Activated T-helper 17 cell treated with anti-CD3 and anti-CD28 coated beads, Interleukin-2, amount 50 U/mL, for 72 hours (primary cell): ENCODE data around the gene COG3. TPM values are rescaled to one million over a fixed set of nuclear protein-coding genes. Genes with fewer than 3 reads are reported as not detected.

Source experiments
- ATAC-seq: fragments of 150-1000 bp; cut with Tn5 transposase; replicated peaks from 2 replicates; pipeline ENCODE4 v1.10.0; 2021; ENCODE audit warnings: mild to moderate bottlenecking, moderate library complexity
- H3K27ac Mint-ChIP-seq: one replicate; pipeline ENCODE4 v1.8.0; 2022; ENCODE audit warnings: mixed read lengths
- H3K27me3 Mint-ChIP-seq: one replicate; pipeline ENCODE4 v1.8.0; 2022; ENCODE audit warnings: mixed read lengths
- H3K36me3 Mint-ChIP-seq: one replicate; pipeline ENCODE4 v1.8.0; 2022; ENCODE audit warnings: low read depth, mild to moderate bottlenecking, mixed read lengths
- H3K4me1 Mint-ChIP-seq: one replicate; pipeline ENCODE4 v1.8.0; 2022; ENCODE audit warnings: mixed read lengths
- H3K4me3 Mint-ChIP-seq: one replicate; pipeline ENCODE4 v1.8.0; 2022; ENCODE audit warnings: mild to moderate bottlenecking, mixed read lengths
- H3K9me3 Mint-ChIP-seq: one replicate; pipeline ENCODE4 v1.8.0; 2022; ENCODE audit warnings: mixed read lengths
- total RNA-seq, 2 donors: library from RNA; stranded (reverse); gene quantifications; one replicate each; pipeline ENCODE4 v1.2.3, GENCODE V29; 2022

Gene COG3
- total RNA-seq, 2 donors from 2014 or later: 22.5 to 24.4 TPM

DNA sequence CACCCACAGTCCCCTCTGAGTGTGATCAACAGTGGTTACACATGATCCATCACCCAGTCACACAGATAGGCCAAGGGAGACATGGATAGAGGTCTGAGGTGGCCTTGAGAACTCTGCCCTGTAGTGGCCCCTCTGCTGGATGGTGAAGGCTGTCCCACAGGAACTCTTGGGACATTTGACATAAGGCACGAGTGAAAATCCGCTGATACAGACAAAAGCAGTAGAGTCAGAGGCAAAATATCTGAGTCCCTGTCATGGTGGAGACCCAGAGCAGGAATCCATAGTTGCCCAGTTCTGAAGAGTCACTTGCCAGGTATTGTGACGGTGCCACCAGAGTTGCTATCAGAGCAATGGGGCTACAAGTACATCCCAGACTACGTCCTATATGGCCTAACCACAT lies 27.8 kb upstream of the COG3 start:
- no peak for ATAC-seq
- Mint-ChIP-seq H3K4me3 (no peak overlapping the region), H3K27me3 (no peaks in the 10 kb centered on the region), H3K27ac (no peak overlapping the region), H3K4me1 (peaks cover 4% of the 10 kb centered on the region), H3K9me3 (no peaks in the 10 kb centered on the region), H3K36me3 (no peaks in the 10 kb centered on the region)

GRCh38 chr13:45437947-45438346 lies 26.8 kb upstream of the COG3 start:
- Mint-ChIP-seq H3K9me3 (no peaks in the 10 kb centered on the region), H3K4me3 (no peak overlapping the region), H3K4me1 (peaks cover 6% of the 10 kb centered on the region), H3K27ac (no peak overlapping the region), H3K36me3 (no peaks in the 10 kb centered on the region), H3K27me3 (peaks cover under 1% of the 10 kb centered on the region)
- no peak for ATAC-seq

DNA sequence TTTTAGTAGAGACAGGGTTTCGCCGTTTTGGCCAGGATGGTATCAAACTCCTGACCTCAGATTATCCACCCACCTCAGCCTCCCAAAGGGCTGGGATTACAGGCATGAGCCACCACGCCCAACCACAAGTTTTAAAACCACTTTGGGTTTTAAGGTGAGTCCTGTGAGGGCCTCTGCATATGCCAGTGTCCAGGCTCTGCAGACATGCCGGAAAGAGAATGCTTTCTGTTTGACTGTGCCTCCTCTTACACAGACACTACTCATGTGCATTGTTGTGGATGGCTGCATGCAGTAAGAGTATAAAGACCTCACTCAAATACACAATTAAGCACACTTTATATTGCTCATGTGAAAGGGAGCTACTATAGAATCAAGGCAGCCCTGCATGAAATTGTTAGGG lies 25.7 kb upstream of the COG3 start:
- peaks cover 4% of the 10 kb centered on the region for H3K27me3 Mint-ChIP-seq

GRCh38 chr13:45439781-45440462 lies 24.8 kb upstream of the COG3 start:
- Mint-ChIP-seq H3K4me3 (no peak overlapping the region), H3K9me3 (no peaks in the 10 kb centered on the region), H3K4me1 (peaks cover 6% of the 10 kb centered on the region), H3K27ac (no peak overlapping the region), H3K27me3 (peaks cover 4% of the 10 kb centered on the region), H3K36me3 (no peaks in the 10 kb centered on the region)
- no peak for ATAC-seq

More for the DNA sequence above, 25.7 kb upstream of the COG3 start:
- no peak overlapping the region for H3K27ac Mint-ChIP-seq
- H3K4me3 Mint-ChIP-seq: no peak overlapping the region
- H3K9me3 Mint-ChIP-seq: no peaks in the 10 kb centered on the region
- peaks cover 6% of the 10 kb centered on the region for H3K4me1 Mint-ChIP-seq
- ATAC-seq: peak; percentile 69
- no peaks in the 10 kb centered on the region for H3K36me3 Mint-ChIP-seq

- Mint-ChIP-seq H3K9me3 (no peaks in the 10 kb centered on the region), H3K4me3 (no peak overlapping the region)
Measured at GRCh38 chr13:45441633-45442032, 23.1 kb upstream of the COG3 start.

DNA sequence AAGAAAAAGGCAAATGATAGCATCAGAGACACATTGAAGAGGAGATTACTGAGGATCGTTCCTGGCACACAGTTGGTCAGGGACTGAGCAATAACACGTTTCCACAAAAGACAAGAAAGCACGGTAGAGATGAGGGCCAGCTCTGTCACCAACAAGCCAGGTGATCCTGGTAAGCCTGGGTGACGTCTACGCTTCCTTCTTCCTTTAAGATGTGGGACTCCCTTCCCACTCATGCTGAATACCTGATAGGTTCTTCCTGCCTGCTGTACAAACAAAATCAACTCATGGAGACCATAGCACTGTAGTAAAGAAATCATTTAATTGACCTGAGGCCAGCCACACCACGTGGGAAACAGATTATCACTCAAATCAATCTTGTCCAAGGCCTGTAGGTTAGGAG lies 19.7 kb upstream of the COG3 start:
- H3K27me3 Mint-ChIP-seq: peaks cover 4% of the 10 kb centered on the region

More at GRCh38 chr13:45441633-45442032, 23.1 kb upstream of the COG3 start:
- Mint-ChIP-seq H3K4me1 (peaks cover 6% of the 10 kb centered on the region), H3K27me3 (peaks cover 4% of the 10 kb centered on the region), H3K27ac (peak overlapping the region; percentile 77), H3K36me3 (no peaks in the 10 kb centered on the region)
- peak; percentile 81 for ATAC-seq

DNA sequence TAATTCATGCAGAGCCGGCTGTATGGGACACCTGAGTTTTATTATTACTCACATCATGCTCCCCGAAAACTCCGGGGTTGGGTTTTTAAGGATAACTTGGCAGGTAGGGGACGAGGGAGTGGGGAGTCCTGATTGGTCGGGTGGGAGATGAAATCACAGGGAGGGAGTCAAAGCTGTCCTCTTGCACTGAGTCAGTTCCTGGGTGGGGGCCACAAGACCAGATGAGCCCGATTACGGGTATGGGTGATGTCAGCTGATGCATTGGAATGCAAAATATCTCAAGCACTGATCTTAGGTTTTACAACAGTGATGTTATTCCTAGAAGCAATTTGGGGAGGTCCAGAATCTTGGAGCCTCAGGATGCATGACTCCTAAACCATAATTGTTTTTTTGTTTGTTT lies 18.6 kb upstream of the COG3 start:
- H3K4me1 Mint-ChIP-seq: peaks cover 6% of the 10 kb centered on the region
- H3K4me3 Mint-ChIP-seq: no peak overlapping the region
- peaks cover 4% of the 10 kb centered on the region for H3K27me3 Mint-ChIP-seq
- no peaks in the 10 kb centered on the region for H3K9me3 Mint-ChIP-seq
- ATAC-seq: no peak
- H3K27ac Mint-ChIP-seq: no peak overlapping the region
- H3K36me3 Mint-ChIP-seq: no peaks in the 10 kb centered on the region

More for the DNA sequence above, 19.7 kb upstream of the COG3 start:
- peaks cover 6% of the 10 kb centered on the region for H3K4me1 Mint-ChIP-seq
- no peak overlapping the region for H3K27ac Mint-ChIP-seq
- no peaks in the 10 kb centered on the region for H3K9me3 Mint-ChIP-seq
- ATAC-seq: no peak
- H3K36me3 Mint-ChIP-seq: no peaks in the 10 kb centered on the region
- H3K4me3 Mint-ChIP-seq: no peak overlapping the region

DNA sequence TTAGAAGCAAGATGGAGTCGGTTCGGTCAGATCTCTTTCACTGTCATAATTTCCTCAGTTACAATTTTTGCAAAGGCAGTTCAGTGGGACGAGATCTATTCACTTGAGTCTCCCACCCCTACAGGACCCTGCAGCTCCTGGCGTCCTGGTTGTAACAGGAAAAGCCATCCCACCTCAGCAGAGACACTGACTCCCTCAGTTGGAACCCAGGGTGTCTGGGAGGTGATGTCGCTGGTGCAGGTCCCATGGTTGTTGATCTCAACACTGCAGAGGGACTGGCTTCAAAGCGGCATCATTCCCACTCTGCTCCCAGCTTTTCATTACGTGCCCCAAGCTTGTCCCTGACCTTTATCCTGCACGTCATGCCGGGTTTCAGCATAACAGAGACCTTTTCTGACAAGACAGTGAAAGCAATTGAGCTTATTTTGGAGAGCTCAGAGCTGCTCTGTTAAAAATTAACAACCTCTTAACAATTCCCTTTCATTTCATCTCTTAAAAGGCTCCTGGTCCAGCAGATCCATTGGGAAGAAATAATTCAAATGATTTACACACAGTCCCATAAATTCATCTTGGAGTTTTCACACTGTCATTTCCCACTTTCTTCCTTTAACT lies 17.6 kb upstream of the COG3 start:
- no peaks in the 10 kb centered on the region for H3K36me3 Mint-ChIP-seq
- no peak overlapping the region for H3K4me3 Mint-ChIP-seq
- no peaks in the 10 kb centered on the region for H3K9me3 Mint-ChIP-seq
- ATAC-seq: no peak
- no peaks in the 10 kb centered on the region for H3K4me1 Mint-ChIP-seq
- H3K27me3 Mint-ChIP-seq: peaks cover 4% of the 10 kb centered on the region
- H3K27ac Mint-ChIP-seq: no peak overlapping the region

DNA sequence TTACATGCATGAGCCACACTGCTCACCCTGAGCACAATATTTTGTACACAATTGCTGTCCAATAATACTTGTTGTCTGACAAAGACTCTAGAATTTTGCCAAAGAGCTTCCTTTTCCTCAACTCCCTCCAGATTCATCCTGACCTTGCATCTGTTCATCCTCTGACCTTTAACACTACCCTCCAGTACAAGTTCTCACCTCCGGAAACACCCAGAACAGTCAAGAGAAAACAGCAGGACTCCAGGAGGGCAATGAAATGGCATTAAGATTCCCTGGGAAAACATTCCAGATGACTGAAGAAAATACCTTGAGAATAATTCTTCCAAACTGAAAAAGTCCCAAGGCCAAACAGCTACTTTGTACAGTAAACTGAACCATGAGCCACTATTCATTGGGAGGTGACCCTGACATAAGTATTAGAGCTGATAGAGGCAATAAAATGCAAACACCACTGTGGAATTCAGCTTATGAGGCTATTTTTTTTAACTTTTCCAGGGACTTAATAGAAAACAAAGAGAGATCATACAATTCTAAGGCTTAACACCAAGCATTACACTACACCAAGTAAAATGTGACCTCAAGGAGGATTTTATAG lies 15.7 kb upstream of the COG3 start:
- no peak overlapping the region for H3K27ac Mint-ChIP-seq
- no peaks in the 10 kb centered on the region for H3K9me3 Mint-ChIP-seq
- no peaks in the 10 kb centered on the region for H3K4me1 Mint-ChIP-seq
- H3K4me3 Mint-ChIP-seq: no peak overlapping the region
- no peaks in the 10 kb centered on the region for H3K36me3 Mint-ChIP-seq
- ATAC-seq: no peak
- H3K27me3 Mint-ChIP-seq: no peaks in the 10 kb centered on the region

DNA sequence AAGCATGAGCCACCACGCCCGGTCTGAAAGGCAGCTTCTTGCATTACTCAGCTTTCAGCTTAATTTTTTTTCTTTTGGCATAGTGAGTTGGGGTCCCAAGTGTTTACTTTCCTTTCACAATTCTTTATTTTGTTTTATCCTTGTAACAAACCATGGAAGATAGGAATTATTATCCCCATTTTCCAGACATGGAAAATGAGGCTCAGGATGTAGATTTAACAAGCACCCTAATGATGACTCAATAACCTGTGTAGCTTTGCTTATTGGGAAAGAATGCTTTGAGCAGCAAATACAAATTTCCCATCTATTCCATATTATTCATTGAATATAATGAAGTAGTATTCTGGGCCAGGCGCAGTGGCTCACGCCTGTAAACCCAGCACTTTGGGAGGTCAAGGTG lies 13.5 kb upstream of the COG3 start:
- ATAC-seq: no peak
- Mint-ChIP-seq H3K4me1 (no peaks in the 10 kb centered on the region), H3K27me3 (no peaks in the 10 kb centered on the region), H3K4me3 (no peak overlapping the region), H3K36me3 (no peaks in the 10 kb centered on the region), H3K27ac (no peak overlapping the region), H3K9me3 (no peaks in the 10 kb centered on the region)

DNA sequence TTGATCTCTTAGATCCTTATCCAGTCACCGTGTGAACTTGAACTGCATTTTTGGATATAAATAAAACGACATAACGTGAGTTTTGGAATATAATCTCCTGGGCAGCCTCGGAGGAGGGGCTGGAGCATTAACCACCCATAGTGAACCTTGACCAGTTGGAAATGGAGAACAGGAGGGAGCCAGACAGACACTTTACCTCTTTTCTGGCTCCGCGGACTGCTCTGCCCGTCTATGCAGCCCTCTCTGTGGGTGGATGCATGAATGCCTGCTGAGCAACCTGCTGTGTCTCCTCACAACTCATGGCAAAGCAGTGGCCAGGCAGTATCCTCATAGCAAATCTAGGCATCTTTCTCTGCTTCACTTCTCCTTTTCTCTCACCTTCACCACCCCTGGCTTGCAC lies 10.5 kb upstream of the COG3 start:
- Mint-ChIP-seq H3K36me3 (no peaks in the 10 kb centered on the region), H3K4me1 (no peaks in the 10 kb centered on the region), H3K27me3 (no peaks in the 10 kb centered on the region), H3K4me3 (no peak overlapping the region), H3K9me3 (peaks cover 3% of the 10 kb centered on the region), H3K27ac (no peak overlapping the region)
- no peak for ATAC-seq

GRCh38 chr13:45456196-45456972 lies 8.4 kb upstream of the COG3 start:
- no peaks in the 10 kb centered on the region for H3K36me3 Mint-ChIP-seq
- no peak overlapping the region for H3K27ac Mint-ChIP-seq
- H3K4me1 Mint-ChIP-seq: peaks cover under 1% of the 10 kb centered on the region
- ATAC-seq: peak; percentile 57
- H3K9me3 Mint-ChIP-seq: peaks cover 3% of the 10 kb centered on the region
- H3K27me3 Mint-ChIP-seq: no peaks in the 10 kb centered on the region
- no peak overlapping the region for H3K4me3 Mint-ChIP-seq

GRCh38 chr13:45464141-45464686 lies 525 bp upstream of the COG3 start:
- Mint-ChIP-seq H3K4me3 (peak overlapping the region; percentile 97), H3K27ac (peak overlapping the region; percentile 96), H3K27me3 (no peaks in the 10 kb centered on the region), H3K9me3 (no peaks in the 10 kb centered on the region), H3K4me1 (peaks cover 27% of the 10 kb centered on the region), H3K36me3 (peaks cover 18% of the 10 kb centered on the region)
- no peak for ATAC-seq

GRCh38 chr13:45466359-45466758 lies 1.6 kb downstream of the COG3 start:
- no peaks in the 10 kb centered on the region for H3K9me3 Mint-ChIP-seq
- ATAC-seq: no peak
- peak overlapping the region; percentile 96 for H3K27ac Mint-ChIP-seq
- H3K4me1 Mint-ChIP-seq: peaks cover 37% of the 10 kb centered on the region
- peaks cover 24% of the 10 kb centered on the region for H3K36me3 Mint-ChIP-seq
- peak overlapping the region; percentile 97 for H3K4me3 Mint-ChIP-seq
- no peaks in the 10 kb centered on the region for H3K27me3 Mint-ChIP-seq
